Nephron (organoid): ENCODE measurements around the gene PPP1R13B.

Experiments
- H3K27ac Mint-ChIP-seq, 3 experiments: 2 replicates each; pipeline ENCODE4 v1.8.0; 2020; ENCODE audit warnings: mixed read lengths in 3 of 3, mild to moderate bottlenecking in 2 of 3, moderate library complexity in 1 of 3
- H3K27me3 Mint-ChIP-seq: 2 replicates; pipeline ENCODE4 v1.8.0; 2021; ENCODE audit warnings: low read depth, mild to moderate bottlenecking, moderate library complexity, mixed read lengths
- H3K36me3 Mint-ChIP-seq: 2 replicates; pipeline ENCODE4 v1.8.0; 2020; ENCODE audit warnings: low read depth, mixed read lengths
- H3K4me1 Mint-ChIP-seq: 2 replicates; pipeline ENCODE4 v1.8.0; 2020; ENCODE audit warnings: mixed read lengths
- H3K4me3 Mint-ChIP-seq, 3 experiments: 2 replicates each; pipeline ENCODE4 v1.8.0; 2020; ENCODE audit warnings: mild to moderate bottlenecking in 3 of 3, mixed read lengths in 3 of 3, moderate library complexity in 2 of 3
- H3K9me3 Mint-ChIP-seq: 2 replicates; pipeline ENCODE4 v1.8.0; 2020; ENCODE audit warnings: mixed read lengths
- CTCF ChIP-seq, 3 experiments: fragments of 200-600 bp; sonication (generic); IDR thresholded peaks; one replicate each; pipeline ENCODE4 v1.5.0; 2021; ENCODE audit warnings: antibody characterized with exemption in 3 of 3; ENCODE audit not compliant: unreplicated experiment in 3 of 3

Gene PPP1R13B

DNA sequence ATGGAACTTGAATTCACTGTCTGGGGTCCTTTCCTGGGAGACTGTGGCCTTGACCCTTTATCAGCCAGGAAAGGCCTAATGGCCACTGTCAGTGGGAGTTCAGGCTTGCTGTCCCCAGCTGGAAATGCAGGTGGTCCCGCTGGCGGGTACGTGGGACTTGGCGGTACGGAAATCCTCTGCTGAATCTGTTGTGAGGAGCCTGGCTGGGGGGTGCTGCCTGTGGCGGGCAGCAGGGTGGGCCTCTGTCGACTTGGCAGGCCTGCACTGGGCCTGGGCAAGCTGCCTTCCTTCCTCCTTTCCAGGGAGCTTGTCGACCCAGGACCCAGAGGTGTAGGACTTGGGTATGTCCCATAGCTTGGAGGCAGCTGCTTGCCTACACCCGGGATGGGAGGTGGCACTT is 105.5 kb downstream of the PPP1R13B start:
- H3K27ac Mint-ChIP-seq = peak overlapping the region in 1 of 3 experiments; percentile 49
- H3K9me3 Mint-ChIP-seq = no peaks in the 10 kb centered on the region
- peaks cover 37% of the 10 kb centered on the region for H3K36me3 Mint-ChIP-seq
- no peak for TF ChIP-seq CTCF (IDR thresholded peaks at IDR 0.05; ENCODE audit: unreplicated experiment in 3 of 3)
- H3K4me3 Mint-ChIP-seq = no peak overlapping the region
- no peaks in the 10 kb centered on the region for H3K27me3 Mint-ChIP-seq
- H3K4me1 Mint-ChIP-seq = no peaks in the 10 kb centered on the region

- Mint-ChIP-seq H3K4me1 (no peaks in the 10 kb centered on the region), H3K27me3 (no peaks in the 10 kb centered on the region), H3K36me3 (peaks cover 37% of the 10 kb centered on the region), H3K9me3 (no peaks in the 10 kb centered on the region), H3K27ac (peak overlapping the region in 1 of 3 experiments; percentile 49), H3K4me3 (no peak overlapping the region)
- TF ChIP-seq CTCF (IDR thresholded peaks at IDR 0.05; ENCODE audit: unreplicated experiment in 3 of 3) = no peak
Measured at GRCh38 chr14:103740991-103741689, 106.2 kb downstream of the PPP1R13B start.

- TF ChIP-seq CTCF (IDR thresholded peaks at IDR 0.05; ENCODE audit: unreplicated experiment in 3 of 3) = no peak
- H3K4me1 Mint-ChIP-seq = no peaks in the 10 kb centered on the region
Measured at GRCh38 chr14:103739793-103740501, 107.4 kb downstream of the PPP1R13B start.

DNA sequence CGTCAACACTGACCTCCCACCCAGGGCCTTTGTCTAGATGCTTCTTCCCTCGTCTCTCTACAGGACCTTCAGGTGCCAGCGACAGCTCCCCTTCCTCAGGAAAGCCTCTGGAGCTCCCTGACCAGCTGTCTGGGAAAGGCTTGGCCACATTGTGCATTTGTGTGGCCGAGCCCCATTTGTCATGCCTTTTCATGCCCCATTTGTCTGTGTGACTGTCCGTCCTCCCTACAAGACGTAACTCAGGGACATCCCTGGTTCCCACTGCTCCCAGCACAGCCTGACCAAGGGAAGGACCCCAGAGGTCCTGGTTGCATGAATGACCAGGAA is 107.9 kb downstream of the PPP1R13B start:
- Mint-ChIP-seq H3K36me3 (peaks cover 42% of the 10 kb centered on the region), H3K9me3 (no peaks in the 10 kb centered on the region), H3K4me3 (no peak overlapping the region), H3K4me1 (no peaks in the 10 kb centered on the region), H3K27me3 (no peaks in the 10 kb centered on the region), H3K27ac (no peak overlapping the region)
- TF ChIP-seq CTCF (IDR thresholded peaks at IDR 0.05; ENCODE audit: unreplicated experiment in 3 of 3) = no peak

More at GRCh38 chr14:103739793-103740501, 107.4 kb downstream of the PPP1R13B start:
- Mint-ChIP-seq H3K27ac (no peak overlapping the region), H3K36me3 (peaks cover 37% of the 10 kb centered on the region), H3K9me3 (no peaks in the 10 kb centered on the region), H3K4me3 (no peak overlapping the region), H3K27me3 (no peaks in the 10 kb centered on the region)

DNA sequence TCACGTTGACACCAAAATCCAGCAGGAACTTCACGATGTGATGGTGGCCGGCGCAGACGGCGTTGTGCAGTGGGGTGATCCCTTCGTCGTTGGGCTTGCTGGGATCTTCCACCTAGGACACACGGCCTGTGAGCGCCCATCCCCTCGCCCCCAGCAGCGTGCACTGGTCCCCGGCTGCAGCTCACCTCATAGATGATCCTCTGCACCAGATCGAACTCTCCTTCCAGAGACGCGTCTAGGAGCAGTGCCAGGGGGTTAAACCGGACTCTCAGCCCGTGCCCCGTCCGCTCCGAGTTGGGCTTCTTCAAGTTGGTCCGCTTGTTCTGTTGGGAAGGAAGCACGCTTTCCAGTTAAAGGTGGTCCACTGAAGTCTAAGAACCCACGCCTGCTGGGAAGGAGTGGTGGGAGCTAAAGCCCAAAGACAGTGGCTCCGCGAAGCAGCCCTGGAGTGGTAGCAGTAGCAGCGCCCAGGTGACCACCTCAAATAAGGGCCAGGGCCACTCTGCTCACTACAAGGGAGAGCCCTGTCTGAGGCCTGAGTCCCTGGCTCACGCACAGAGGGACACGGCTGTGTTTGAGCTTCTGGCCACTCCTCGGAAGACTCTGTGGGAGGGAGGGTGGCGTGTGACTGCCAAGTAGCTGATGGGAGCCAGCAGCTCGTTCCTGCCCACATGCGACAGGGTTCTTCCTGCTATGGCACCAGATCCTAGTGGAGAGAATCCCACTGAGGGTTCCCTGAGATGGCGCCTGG is 108.5 kb downstream of the PPP1R13B start:
- TF ChIP-seq CTCF (IDR thresholded peaks at IDR 0.05; ENCODE audit: unreplicated experiment in 3 of 3) = no peak
- Mint-ChIP-seq H3K27ac (no peak overlapping the region), H3K4me1 (no peaks in the 10 kb centered on the region), H3K9me3 (no peaks in the 10 kb centered on the region), H3K4me3 (no peak overlapping the region), H3K36me3 (peaks cover 38% of the 10 kb centered on the region), H3K27me3 (no peaks in the 10 kb centered on the region)
